HTR-8/SVneo (cell line): ENCODE data around the gene CHSY1.
"Not testable (repeated sequence)": the region's sequence is repeated elsewhere in the genome, so short reads cannot be mapped to it uniquely, and the experiment has no call there.

Experiments
- DNase-seq: peaks from one replicate; pipeline ENCODE4 v3.0.0; 2011; ENCODE audit warnings: low spot score, mixed read lengths; ENCODE audit not compliant: insufficient read length
- FAIRE-seq: peaks from 2 replicates; lab custom pipeline; 2011; peaks lifted over from hg19 to GRCh38; lab: Jason Lieb, UNC

CHSY1 gene

DNA sequence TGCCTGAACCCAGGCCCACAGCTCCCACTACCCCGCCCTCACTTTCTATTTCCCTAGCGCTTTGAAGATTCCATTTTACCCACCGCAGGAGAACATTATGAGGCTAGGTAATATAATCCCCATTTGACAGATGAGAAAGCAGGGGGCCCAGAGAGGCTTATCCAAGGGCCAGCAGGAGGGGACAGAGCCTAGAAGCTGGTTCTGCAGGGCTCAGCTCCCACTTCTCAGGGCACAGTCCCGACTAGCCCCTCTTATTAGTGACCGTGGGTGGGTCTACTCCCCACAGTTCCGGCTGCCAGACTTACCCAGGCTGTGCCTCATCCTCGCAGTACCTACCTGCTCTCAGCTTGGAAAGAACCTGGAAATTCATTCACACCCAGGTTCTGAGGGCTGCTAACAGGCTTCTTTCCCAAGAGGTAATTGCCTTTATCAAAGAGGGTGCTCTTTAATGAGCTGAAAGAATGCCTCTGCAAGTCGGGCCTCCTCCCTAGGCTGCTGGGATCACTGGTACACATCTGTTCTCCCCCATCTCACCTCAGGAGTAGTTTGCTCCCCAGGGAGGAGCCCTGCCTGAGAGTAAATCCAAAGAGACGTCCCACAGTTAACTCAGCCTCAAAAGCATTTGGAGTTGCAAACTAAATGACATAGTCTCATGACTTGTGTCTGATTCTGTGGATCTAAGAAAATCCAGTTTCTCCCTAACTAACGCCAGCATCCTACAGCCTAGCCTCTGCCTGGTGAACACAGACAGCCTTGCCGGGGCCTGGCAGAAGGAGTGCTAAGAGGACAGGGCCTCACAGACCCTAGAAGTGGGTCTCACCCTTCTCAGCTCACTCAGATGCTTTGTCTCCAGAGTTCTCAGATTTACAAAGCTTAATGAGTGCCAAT is 125.0 kb downstream of the CHSY1 start:
- DNase-seq: no peak
- no peak for FAIRE-seq

- FAIRE-seq, DNase-seq: not testable (repeated sequence)
Observed at GRCh38 chr15:101125881-101126428, 125.9 kb downstream of the CHSY1 start.
